K562 (cell line): ENCODE results near the gene CEP131. TPM values are rescaled to one million over a fixed set of nuclear protein-coding genes. Genes with fewer than 3 reads are reported as not detected.
A peak's percentile ranks its signal among the peaks of the same experiment; 100 is the strongest.

ENCODE experiments used
- ARHGAP35 ChIP-seq: fragments of 450-650 bp; IDR thresholded peaks from 2 replicates; pipeline ENCODE4 v1.6.1; 2018; ENCODE audit not compliant: partially characterized antibody
- BDP1 ChIP-seq: IDR thresholded peaks from 3 replicates; pipeline ENCODE4 v1.6.1; 2011; ENCODE audit not compliant: insufficient read length, insufficient read depth
- ELF2 ChIP-seq: fragments of 250-450 bp; sonication (Bioruptor Pico); IDR thresholded peaks from 2 replicates; pipeline ENCODE4 v1.5.0; 2021; ENCODE audit warnings: mild to moderate bottlenecking
- KLF6 ChIP-seq: fragments of 250-450 bp; sonication (Bioruptor Pico); IDR thresholded peaks from 2 replicates; pipeline ENCODE4 v1.4.0; 2020; ENCODE audit warnings: mild to moderate bottlenecking, moderate library complexity, borderline replicate concordance
- LCOR ChIP-seq: sonication (generic); formaldehyde crosslinking; IDR thresholded peaks from 2 replicates; pipeline ENCODE4 v1.8.0; 2022; ENCODE audit warnings: mild to moderate bottlenecking, missing genetic modification reagents
- MAX ChIP-seq: sonication (generic); formaldehyde crosslinking; IDR thresholded peaks from 2 replicates; pipeline ENCODE4 v1.9.0; 2022; ENCODE audit warnings: mild to moderate bottlenecking, missing genetic modification reagents
- MBD2 ChIP-seq: sonication (generic); IDR thresholded peaks from 2 replicates; pipeline ENCODE4 v1.6.1; 2016; ENCODE audit warnings: low read depth, borderline replicate concordance
- NFYB ChIP-seq: IDR thresholded peaks from 2 replicates; pipeline ENCODE4 v1.6.1; 2011; ENCODE audit warnings: mild to moderate bottlenecking, moderate library complexity; ENCODE audit not compliant: insufficient read length; ENCODE audit errors: extremely low read depth
- NR4A1 ChIP-seq, 2 experiments: fragments of 250-450 bp in 1 of 2; fragments of 450-650 bp in 1 of 2; sonication (Bioruptor Pico) in 1 of 2; IDR thresholded peaks; 2 replicates each; pipeline versions ENCODE4 v1.4.0 to v1.6.1; 2016 to 2020; ENCODE audit warnings: mild to moderate bottlenecking in 2 of 2, missing compliant biosample characterization in 1 of 2, missing genetic modification characterization in 1 of 2, moderate library complexity in 1 of 2
- PYGO2 ChIP-seq: fragments of 450-650 bp; IDR thresholded peaks from 2 replicates; pipeline ENCODE4 v1.6.1; 2016; ENCODE audit warnings: mild to moderate bottlenecking, missing genetic modification characterization, moderate library complexity, missing compliant biosample characterization
- SAFB ChIP-seq: fragments of 200-400 bp; formaldehyde crosslinking; IDR thresholded peaks from 2 replicates; pipeline ENCODE4 v1.6.1; 2017; ENCODE audit warnings: low read depth, low read length, borderline replicate concordance
- SNAPC5 ChIP-seq: fragments of 250-450 bp; sonication (Bioruptor Pico); IDR thresholded peaks from 2 replicates; pipeline ENCODE4 v1.8.0; 2021; ENCODE audit warnings: moderate library complexity, mild to moderate bottlenecking, inconsistent platforms
- SREBF1 ChIP-seq: fragments of 150-350 bp; IDR thresholded peaks from 2 replicates; pipeline ENCODE4 v1.6.1; 2014; ENCODE audit warnings: antibody characterized with exemption, low read depth, low read length, borderline replicate concordance
- THRAP3 ChIP-seq: fragments of 450-650 bp; IDR thresholded peaks from 2 replicates; pipeline ENCODE4 v1.6.1; 2016; ENCODE audit warnings: mild to moderate bottlenecking, inconsistent platforms, borderline replicate concordance
- ZBTB11 ChIP-seq, 3 experiments: fragments of 200-800 bp in 1 of 3; fragments of 250-450 bp in 1 of 3; fragments of 450-650 bp in 1 of 3; sonication (Bioruptor Pico) in 1 of 3; sonication (Bioruptor generic) in 1 of 3; formaldehyde crosslinking in 1 of 3; IDR thresholded peaks; 2 replicates each; pipeline versions ENCODE4 v1.6.1 to v1.8.0; 2016 to 2022; ENCODE audit warnings: mild to moderate bottlenecking in 2 of 3, missing genetic modification characterization in 2 of 3, missing compliant biosample characterization in 1 of 3, moderate library complexity in 1 of 3
- ZNF165 ChIP-seq: fragments of 250-450 bp; sonication (Bioruptor Pico); IDR thresholded peaks from 2 replicates; pipeline ENCODE4 v1.4.0; 2020; ENCODE audit warnings: borderline replicate concordance
- ZNF24 ChIP-seq: fragments of 450-650 bp; IDR thresholded peaks from 2 replicates; pipeline ENCODE4 v1.6.1; 2016
- ZNF551 ChIP-seq: fragments of 250-450 bp; sonication (Bioruptor Pico); IDR thresholded peaks from 2 replicates; pipeline ENCODE4 v1.5.0; 2021; ENCODE audit warnings: mild to moderate bottlenecking, moderate library complexity
- ZNF639 ChIP-seq, 2 experiments: fragments of 200-800 bp in 1 of 2; sonication (Bioruptor generic) in 1 of 2; sonication (generic) in 1 of 2; formaldehyde crosslinking in 1 of 2; IDR thresholded peaks in 1 of 2; conservative IDR thresholded peaks in 1 of 2; 2 replicates each; pipeline versions ENCODE4 v1.5.0 to v1.6.1; 2016 to 2020; ENCODE audit warnings: missing compliant biosample characterization in 1 of 2, missing genetic modification characterization in 1 of 2, missing genetic modification reagents in 1 of 2
- polyA plus RNA-seq, 8 experiments: library from polyadenylated mRNA; depleted of rRNA in 4 of 8; stranded (reverse) in 5 of 8; unstranded in 3 of 8; fragments of >200 nt; fragmentation: Nextera tagmentation in 2 of 8; fragmentation: Illumina TruSeq in 1 of 8; extraction: Ambion mirVana in 2 of 8; extraction: Trizol in 1 of 8; gene quantifications; 2 replicates each; pipeline versions ENCODE4 v1.2.1 to v1.2.3, GENCODE V29; 2011 to 2014; ENCODE audit warnings: inconsistent platforms in 1 of 8, missing spikeins in 1 of 8
- total RNA-seq, 7 experiments: library from RNA; depleted of rRNA in 6 of 7; stranded (reverse); fragments of >200 nt in 6 of 7; fragmentation: Illumina TruSeq in 2 of 7; extraction: Trizol in 2 of 7; gene quantifications; 2 replicates each; pipeline versions ENCODE4 v1.2.1 to v1.2.3, GENCODE V29; 2011 to 2021; ENCODE audit warnings: low replicate concordance in 1 of 7

The CEP131 gene
- total and polyA plus RNA-seq, 9 of the 15 experiments (the other 6 are each of a cell fraction or from before 2014, with no cell fraction given): 0.24 to 21.2 (median 2.3) TPM

GRCh38 chr17:81142301-81143199 lies 80.2 kb downstream of the CEP131 start (continued):
- TF ChIP-seq SAFB (peak; percentile 58; the same call in 1 of the 2 replicates), SREBF1 (no peak), ZNF165 (no peak), MAX (CRISPR knock-in tag) (peak; percentile 56; the same call in 1 of the 2 replicates), BDP1 (no peak), THRAP3 (no peak), LCOR (CRISPR knock-in tag) (no peak), KLF6 (CRISPR knock-in tag) (no peak), SNAPC5 (CRISPR knock-in tag) (no peak), ZNF24 (no peak), ELF2 (CRISPR knock-in tag) (no peak), NR4A1 (CRISPR knock-in tag; IDR thresholded peaks at IDR 0.05) (no peak), NR4A1 (tag; IDR thresholded peaks at IDR 0.05) (no peak), NFYB (no peak), ZBTB11 (CRISPR knock-in tag; IDR thresholded peaks at IDR 0.05) (no peak), MBD2 (no peak), ZNF639 (CRISPR knock-in tag; conservative IDR thresholded peaks at IDR 0.05 in 1 of 2, IDR thresholded peaks at IDR 0.05 in 1 of 2) (no peak), ZNF551 (CRISPR knock-in tag) (no peak), ARHGAP35 (no peak), PYGO2 (tag) (no peak)
